GM18870 (cell line): ENCODE data around the gene TNIP3.
A peak's percentile ranks its signal among the peaks of the same experiment; 100 is the strongest.
"Not testable (repeated sequence)": the region's sequence is repeated elsewhere in the genome, so short reads cannot be mapped to it uniquely, and the experiment has no call there.

Source experiments
- ATAC-seq: cut with Tn5 transposase; IDR thresholded peaks from one replicate; pipeline ENCODE4 v1.9.1; 2021; ENCODE audit warnings: moderate library complexity; ENCODE audit not compliant: unreplicated experiment

The TNIP3 gene

GRCh38 chr4:121164291-121164690 is at the start of gene TNIP3:
TNIP3 (minus strand) TSS chr4:121164321; CDS start chr4:121164125, 196 bp downstream.
- no peak for ATAC-seq

GRCh38 chr4:121212806-121213205 is 48.7 kb upstream of the TNIP3 start:
- no peak for ATAC-seq

GRCh38 chr4:121209171-121209570 is 45.0 kb upstream of the TNIP3 start:
- no peak for ATAC-seq

DNA sequence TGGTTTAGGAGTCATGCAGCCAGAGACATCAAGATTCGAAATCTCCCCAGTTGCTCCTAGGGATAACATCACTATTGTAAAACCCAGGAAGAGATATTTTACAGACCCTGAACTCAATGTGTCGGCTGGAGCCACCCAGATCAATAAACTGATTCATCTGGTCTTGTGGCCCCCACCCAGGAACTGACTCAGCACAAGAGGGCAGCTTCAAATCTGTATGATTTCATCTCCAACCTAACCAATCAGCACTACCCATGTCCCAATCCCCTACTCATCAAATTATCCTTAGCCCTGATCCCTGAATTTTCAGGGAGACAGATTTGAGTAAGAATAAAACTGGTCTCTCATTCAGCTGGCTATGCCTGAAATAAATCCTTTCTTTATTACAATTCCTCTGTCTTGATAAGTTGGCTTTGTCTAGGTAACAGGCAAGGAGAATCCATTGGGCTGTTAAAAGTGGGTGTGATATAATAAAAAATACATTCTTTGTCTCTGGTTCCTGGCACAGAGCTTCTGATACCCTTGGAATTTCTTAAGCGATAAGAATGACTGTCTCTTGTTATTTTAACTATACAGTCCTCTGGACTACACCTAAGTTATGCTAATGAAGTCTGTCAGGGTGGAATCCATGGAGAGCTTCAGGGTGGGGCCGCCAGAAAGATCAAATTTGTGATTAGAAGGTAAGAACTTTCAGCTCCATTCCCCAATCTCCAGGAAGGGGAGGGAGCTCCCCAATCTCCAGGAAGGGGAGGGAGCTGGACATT is 44.3 kb upstream of the TNIP3 start:
- no peak for ATAC-seq

GRCh38 chr4:121205777-121206176 is 41.7 kb upstream of the TNIP3 start:
- not testable (repeated sequence) for ATAC-seq

- ATAC-seq = peak; percentile 88
Observed at GRCh38 chr4:121200795-121201472, 36.8 kb upstream of the TNIP3 start.

- ATAC-seq = peak; percentile 79
Observed at GRCh38 chr4:121199742-121200561, 35.8 kb upstream of the TNIP3 start.

GRCh38 chr4:121198251-121198650 is 34.1 kb upstream of the TNIP3 start:
- no peak for ATAC-seq

- ATAC-seq = no peak
Observed at GRCh38 chr4:121195649-121196048, 31.5 kb upstream of the TNIP3 start.

GRCh38 chr4:121192480-121192879 is 28.4 kb upstream of the TNIP3 start:
- ATAC-seq = no peak

DNA sequence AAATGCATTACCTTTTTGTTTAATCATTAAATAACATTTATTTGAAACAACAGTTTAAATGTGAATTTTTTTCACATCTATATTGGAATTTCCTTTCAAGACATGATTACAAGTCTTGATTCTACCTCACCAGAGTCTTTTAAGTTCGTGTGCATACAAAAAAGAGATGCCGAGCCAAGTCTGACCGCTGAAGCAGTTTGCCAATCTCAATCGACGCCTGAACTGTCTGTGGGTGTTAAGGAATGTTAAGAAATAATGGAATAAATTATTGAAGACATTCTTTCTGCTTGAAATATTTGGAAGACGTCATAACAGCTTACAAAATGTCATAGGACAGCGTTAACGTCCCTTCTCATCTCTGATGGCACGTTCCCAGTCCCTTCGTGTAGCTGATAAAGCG is 27.9 kb upstream of the TNIP3 start:
- ATAC-seq = no peak

GRCh38 chr4:121191361-121191760 is 27.2 kb upstream of the TNIP3 start:
- no peak for ATAC-seq

DNA sequence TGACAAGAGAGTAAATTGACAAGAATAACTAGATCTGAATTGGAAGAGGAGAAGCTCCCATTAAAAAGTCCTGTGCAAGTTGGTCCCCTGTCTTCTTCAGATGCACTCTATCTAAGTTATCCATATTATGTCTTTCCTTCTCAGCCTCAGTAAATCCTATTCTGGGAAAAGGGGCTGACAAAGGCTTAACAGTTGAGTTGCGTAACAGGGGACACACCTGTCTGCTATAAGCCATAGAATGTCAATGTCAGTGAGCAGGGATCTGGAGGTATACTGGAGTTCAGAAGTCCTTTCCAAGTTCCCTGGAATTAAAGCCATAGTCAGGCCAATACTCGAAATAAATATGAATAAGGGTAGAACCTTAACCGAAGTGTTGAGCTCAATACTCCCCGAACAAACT is 26.3 kb upstream of the TNIP3 start:
- ATAC-seq = no peak

- peak; percentile 94 for ATAC-seq
Observed at GRCh38 chr4:121189326-121190215, 25.4 kb upstream of the TNIP3 start.

DNA sequence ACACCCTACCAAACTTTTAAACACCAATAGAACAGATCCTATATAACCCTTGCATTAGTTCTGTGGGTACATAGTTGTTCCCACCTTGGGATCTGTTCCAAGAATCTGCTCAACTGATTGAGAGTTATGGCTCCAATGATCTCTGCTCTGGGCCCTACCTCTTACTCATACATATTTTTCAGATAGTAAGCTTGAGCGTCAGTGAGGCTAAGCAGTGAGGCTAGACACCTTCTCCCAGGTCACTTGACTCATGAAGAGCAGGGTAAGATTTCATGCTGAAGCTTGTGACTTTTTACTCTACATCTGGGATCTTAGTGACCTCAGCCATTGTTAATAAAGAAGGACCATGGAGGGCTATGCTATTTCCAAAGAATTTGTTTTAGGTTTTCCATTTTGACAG is 23.1 kb upstream of the TNIP3 start:
- ATAC-seq = no peak

DNA sequence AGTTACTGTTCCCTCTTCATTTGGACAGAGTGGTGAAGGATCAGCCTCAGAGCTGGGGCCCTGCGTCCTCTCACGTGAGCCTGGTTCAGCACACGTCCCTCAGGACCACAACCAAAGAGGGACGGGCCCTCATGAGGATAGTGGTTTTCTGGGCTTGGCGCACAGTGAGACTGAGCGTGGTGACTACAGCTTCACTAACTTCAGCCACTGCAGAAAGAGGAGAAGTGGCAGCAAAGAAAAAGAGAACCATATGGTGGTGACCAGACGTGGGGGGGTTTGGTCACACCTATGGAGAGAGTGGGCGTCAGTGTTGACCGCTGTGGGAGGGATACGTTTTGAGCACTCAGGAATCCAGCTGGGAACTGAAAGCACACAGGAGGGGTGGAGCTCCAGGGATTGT is 21.8 kb upstream of the TNIP3 start:
- ATAC-seq = peak; percentile 39

GRCh38 chr4:121183989-121184388 is 19.9 kb upstream of the TNIP3 start:
- ATAC-seq = no peak

- ATAC-seq = no peak
Observed at GRCh38 chr4:121183361-121183760, 19.2 kb upstream of the TNIP3 start.

DNA sequence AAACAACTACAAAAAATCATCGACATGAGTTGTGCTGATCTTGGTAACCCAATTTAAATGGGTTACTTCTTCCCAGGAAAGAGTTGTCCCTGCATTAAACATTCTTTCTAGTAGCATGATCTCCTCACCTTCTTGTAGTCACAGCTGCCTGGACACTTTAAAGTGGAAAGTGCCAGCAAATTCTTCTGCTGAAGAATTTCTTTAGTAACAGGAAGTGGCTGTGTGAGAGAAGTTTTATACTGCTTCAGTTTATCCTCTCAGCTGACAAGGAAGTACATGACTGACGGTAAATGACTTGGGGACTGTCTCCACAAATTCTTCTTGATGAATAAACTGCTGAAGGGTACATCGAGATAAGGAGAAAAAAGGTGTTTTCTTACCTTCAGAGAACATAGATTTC is 18.2 kb upstream of the TNIP3 start:
- no peak for ATAC-seq

- no peak for ATAC-seq
Observed at GRCh38 chr4:121181493-121181892, 17.4 kb upstream of the TNIP3 start.

DNA sequence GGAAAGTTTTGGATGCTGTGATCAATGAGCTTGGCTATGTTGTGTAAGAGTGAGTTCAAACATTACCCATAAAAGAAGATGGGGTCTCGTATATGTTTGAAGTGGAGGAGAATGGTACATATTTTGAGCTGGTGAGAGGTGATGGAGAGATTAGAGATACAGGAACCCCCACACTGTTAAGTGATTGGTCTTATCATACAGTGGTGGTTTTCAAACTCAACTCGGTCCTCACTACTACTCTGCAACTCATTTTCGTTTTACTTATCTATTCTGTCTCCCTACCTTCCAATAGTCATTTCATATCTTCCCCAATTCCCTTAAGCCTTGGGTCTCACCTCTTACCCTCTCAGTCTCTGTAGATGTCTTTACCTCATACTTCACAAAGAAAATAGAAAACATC is 16.4 kb upstream of the TNIP3 start:
- no peak for ATAC-seq
